Naive B cell (primary cell): ENCODE measurements around the gene CYP4B1. TPM values are rescaled to one million over a fixed set of nuclear protein-coding genes. Genes with fewer than 3 reads are reported as not detected.
"Not testable (repeated sequence)": the region's sequence is repeated elsewhere in the genome, so short reads cannot be mapped to it uniquely, and the experiment has no call there.

ENCODE experiments used
- ATAC-seq, 2 donors: fragments of 150-1000 bp; cut with Tn5 transposase; 2 replicates each; pipeline ENCODE4 v1.10.0; 2021; ENCODE audit warnings: low read depth in 2 of 2, mild to moderate bottlenecking in 2 of 2, moderate library complexity in 2 of 2
- DNase-seq: peaks from one replicate; pipeline ENCODE4 v3.0.0; 2022
- H3K27ac Mint-ChIP-seq, 6 donors: one replicate each; pipeline ENCODE4 v1.8.0; 2020 to 2022; ENCODE audit warnings: mild to moderate bottlenecking in 6 of 6, mixed read lengths in 6 of 6, moderate library complexity in 5 of 6, inconsistent platforms in 2 of 6
- H3K27me3 Mint-ChIP-seq, 3 donors: one replicate each; pipeline ENCODE4 v1.8.0; 2021 to 2022; ENCODE audit warnings: mixed read lengths in 3 of 3, mild to moderate bottlenecking in 1 of 3
- H3K36me3 Mint-ChIP-seq, 2 donors: one replicate each; pipeline ENCODE4 v1.8.0; 2020 to 2022; ENCODE audit warnings: mixed read lengths in 2 of 2, inconsistent platforms in 1 of 2, mild to moderate bottlenecking in 1 of 2
- H3K4me1 Mint-ChIP-seq, 3 donors: one replicate each; pipeline ENCODE4 v1.8.0; 2020 to 2022; ENCODE audit warnings: mixed read lengths in 3 of 3, inconsistent platforms in 1 of 3, mild to moderate bottlenecking in 1 of 3, moderate library complexity in 1 of 3
- H3K4me3 Mint-ChIP-seq, 8 donors: one replicate each; pipeline ENCODE4 v1.8.0; 2020 to 2022; ENCODE audit warnings: mild to moderate bottlenecking in 8 of 8, mixed read lengths in 8 of 8, moderate library complexity in 8 of 8, inconsistent platforms in 2 of 8
- H3K9me3 Mint-ChIP-seq, 7 donors: one replicate each; pipeline ENCODE4 v1.8.0; 2020 to 2022; ENCODE audit warnings: mixed read lengths in 7 of 7, mild to moderate bottlenecking in 5 of 7, inconsistent platforms in 2 of 7, moderate library complexity in 1 of 7
- polyA plus RNA-seq, 6 donors: library from polyadenylated mRNA; unstranded; fragments of 300-500 nt; fragmentation: Illumina TruSeq; gene quantifications; one replicate each; pipeline ENCODE4 v1.2.3, GENCODE V29; 2021; ENCODE audit warnings: low read depth in 6 of 6

CYP4B1 gene
- polyA plus RNA-seq, 6 donors from 2014 or later: not detected

DNA sequence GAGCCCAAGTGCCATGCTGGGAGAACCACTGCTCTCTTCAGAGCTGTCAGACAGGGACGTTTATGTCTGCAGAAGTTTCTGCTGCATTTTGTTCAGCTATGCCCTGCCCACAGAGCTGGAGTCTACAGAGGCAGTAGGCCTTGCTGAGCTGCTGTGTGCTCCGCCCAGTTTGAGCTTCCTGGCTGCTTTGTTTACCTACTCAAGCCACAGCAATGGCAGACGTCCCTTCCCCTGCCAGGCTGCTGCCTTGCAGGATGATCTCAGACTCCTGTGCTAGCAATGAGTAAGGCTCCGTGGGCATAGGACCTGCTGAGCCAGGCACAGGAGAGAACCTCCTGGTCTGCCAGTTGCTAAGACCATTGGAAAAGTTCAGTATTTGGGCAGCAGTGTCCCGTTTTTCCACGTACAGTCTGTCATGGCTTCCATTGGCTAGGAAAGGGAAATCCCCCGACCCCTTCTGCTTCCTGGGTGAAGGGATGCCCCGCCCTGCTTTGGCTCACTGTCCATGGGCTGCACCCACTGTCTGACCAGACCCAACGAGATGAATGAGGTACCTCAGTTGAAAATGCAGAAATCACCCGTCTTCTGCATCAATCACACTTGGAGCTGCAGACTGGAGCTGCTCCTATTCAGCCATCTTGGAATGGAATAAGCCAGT is 31.9 kb downstream of the CYP4B1 start:
- no peak for ATAC-seq
- H3K27me3 Mint-ChIP-seq: peaks cover 5 to 32% (median 14%) of the 10 kb centered on the region in 3 donors
- DNase-seq: no peak

GRCh38 chr1:46835469-46835868 is 36.6 kb downstream of the CYP4B1 start:
- H3K9me3 Mint-ChIP-seq, H3K4me3 Mint-ChIP-seq, H3K36me3 Mint-ChIP-seq, DNase-seq, H3K27ac Mint-ChIP-seq, H3K4me1 Mint-ChIP-seq, ATAC-seq: not testable (repeated sequence)
- H3K27me3 Mint-ChIP-seq: peaks cover 8 to 15% (median 11%) of the 10 kb centered on the region in 3 donors

More for the DNA sequence above, 31.9 kb downstream of the CYP4B1 start:
- Mint-ChIP-seq H3K36me3 (no peaks in the 10 kb centered on the region), H3K9me3 (peaks cover 0 to 20% (median 6%) of the 10 kb centered on the region in 7 donors), H3K4me3 (no peak overlapping the region), H3K27ac (no peak overlapping the region), H3K4me1 (no peaks in the 10 kb centered on the region)

DNA sequence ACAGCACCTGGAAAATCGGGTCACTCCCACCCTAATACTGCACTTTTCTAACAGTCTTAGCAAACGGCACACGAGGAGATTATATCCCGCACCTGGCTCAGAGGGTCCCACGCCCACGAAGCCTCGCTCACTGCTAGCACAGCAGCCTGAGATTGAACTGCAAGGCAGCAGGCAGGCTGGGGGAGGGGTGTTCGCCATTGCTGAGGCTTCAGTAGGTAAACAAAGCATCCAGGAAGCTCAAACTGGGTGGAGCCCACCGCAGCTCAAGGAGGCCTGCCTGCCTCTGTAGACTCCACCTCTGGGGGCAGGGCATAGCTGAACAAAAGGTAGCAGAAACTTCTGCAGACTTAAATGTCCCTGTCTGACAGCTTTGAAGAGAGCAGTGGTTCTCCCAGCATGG is 47.5 kb downstream of the CYP4B1 start:
- not testable (repeated sequence) for DNase-seq, H3K4me3 Mint-ChIP-seq, H3K4me1 Mint-ChIP-seq, H3K9me3 Mint-ChIP-seq, ATAC-seq, H3K27ac Mint-ChIP-seq, H3K36me3 Mint-ChIP-seq
- H3K27me3 Mint-ChIP-seq: peaks cover 18 to 45% (median 34%) of the 10 kb centered on the region in 3 donors

DNA sequence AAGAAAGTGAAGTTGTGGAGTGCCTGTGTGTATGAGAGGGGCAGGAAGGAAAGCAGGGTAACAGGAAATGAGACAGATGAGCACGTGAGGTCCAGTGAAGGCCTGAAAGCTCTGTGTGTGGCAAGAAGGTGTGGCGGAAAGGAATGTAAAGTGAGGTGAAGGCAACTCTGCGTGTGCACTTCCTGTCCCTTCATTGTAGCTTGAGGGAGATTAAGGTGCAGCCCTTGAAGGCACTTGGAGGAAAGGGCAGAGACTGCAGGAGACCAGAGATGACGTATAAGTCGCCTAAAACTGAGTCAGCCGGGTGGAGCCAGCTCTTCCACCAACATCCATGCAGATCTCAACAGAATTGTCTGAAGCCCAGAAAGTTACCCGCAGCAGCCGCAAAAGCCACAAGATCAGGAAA is 58.8 kb downstream of the CYP4B1 start:
- H3K27me3 Mint-ChIP-seq: peaks cover 26 to 28% (median 27%) of the 10 kb centered on the region in 3 donors

GRCh38 chr1:46862348-46862747 is 63.5 kb downstream of the CYP4B1 start:
- Mint-ChIP-seq H3K36me3 (peaks cover 9 to 18% of the 10 kb centered on the region in 2 donors), H3K27me3 (peaks cover 20 to 32% (median 30%) of the 10 kb centered on the region in 3 donors), H3K4me3 (no peak overlapping the region), H3K4me1 (no peaks in the 10 kb centered on the region), H3K9me3 (peaks cover 10 to 40% (median 22%) of the 10 kb centered on the region in 7 donors), H3K27ac (no peak overlapping the region)
- no peak for ATAC-seq
- DNase-seq: no peak

More for the DNA sequence above, 58.8 kb downstream of the CYP4B1 start:
- not testable (repeated sequence) for H3K4me3 Mint-ChIP-seq, H3K36me3 Mint-ChIP-seq, H3K9me3 Mint-ChIP-seq, ATAC-seq, H3K4me1 Mint-ChIP-seq, DNase-seq, H3K27ac Mint-ChIP-seq

Other genes starting within 250 kb of the CYP4B1 start
- not detected for gene KNCN, start 247.4 kb upstream of the CYP4B1 start, polyA plus RNA-seq
- 10 to 100 TPM; 14.2 to 23.8 (median 18.6) TPM for gene MKNK1, start 194.8 kb upstream of the CYP4B1 start, polyA plus RNA-seq
- gene MOB3C, start 182.2 kb upstream of the CYP4B1 start, polyA plus RNA-seq: 10 to 100 TPM in 5 of 6 donors, 1 to 10 TPM in 1; 8.5 to 18.2 (median 13.4) TPM
- 10 to 100 TPM; 45.0 to 87.6 (median 55.8) TPM for gene ATPAF1, start 130.7 kb upstream of the CYP4B1 start, polyA plus RNA-seq
- gene TEX38, start 127.2 kb upstream of the CYP4B1 start, polyA plus RNA-seq: not detected
- 100 to 1,000 TPM in 3 of 6 donors, 10 to 100 TPM in 3; 70.0 to 114 (median 96.0) TPM for gene EFCAB14, start 79.9 kb upstream of the CYP4B1 start, polyA plus RNA-seq
- not detected for gene CYP4A11, start 142.4 kb downstream of the CYP4B1 start, polyA plus RNA-seq
- not detected for gene CYP4X1, start 224.6 kb downstream of the CYP4B1 start, polyA plus RNA-seq